ENCODE measurements around the gene EP400. TPM values are rescaled to one million over a fixed set of nuclear protein-coding genes. Genes with fewer than 3 reads are reported as not detected.
A peak's percentile ranks its signal among the peaks of the same experiment; 100 is the strongest.

Gene EP400
- total RNA-seq, 1 donor from 2014 or later: 35.9 TPM

- Mint-ChIP-seq H3K9me3 (ENCODE audit: low read depth) (no peaks in the 10 kb centered on the region), H3K4me3 (ENCODE audit: unreplicated experiment) (no peak overlapping the region), H3K4me1 (ENCODE audit: low read depth) (no peaks in the 10 kb centered on the region), H3K27me3 (ENCODE audit: low read depth) (no peaks in the 10 kb centered on the region), H3K27ac (ENCODE audit: unreplicated experiment) (no peak overlapping the region), H3K36me3 (ENCODE audit: low read depth) (peaks cover 43% of the 10 kb centered on the region)
- no peak for DNase-seq (ENCODE audit: low spot score)
- TF ChIP-seq CTCF (IDR thresholded peaks at IDR 0.05): no peak
Measured at GRCh38 chr12:132015686-132016430, 66.1 kb downstream of the EP400 start.

- no peak for TF ChIP-seq CTCF (IDR thresholded peaks at IDR 0.05)
- Mint-ChIP-seq H3K27ac (ENCODE audit: unreplicated experiment) (no peak overlapping the region), H3K27me3 (ENCODE audit: low read depth) (no peaks in the 10 kb centered on the region), H3K36me3 (ENCODE audit: low read depth) (peaks cover 39% of the 10 kb centered on the region), H3K4me1 (ENCODE audit: low read depth) (no peaks in the 10 kb centered on the region), H3K4me3 (ENCODE audit: unreplicated experiment) (no peak overlapping the region), H3K9me3 (ENCODE audit: low read depth) (no peaks in the 10 kb centered on the region)
- no peak for DNase-seq (ENCODE audit: low spot score)
Measured at GRCh38 chr12:132018193-132018916, 68.6 kb downstream of the EP400 start.

- Mint-ChIP-seq H3K27ac (ENCODE audit: unreplicated experiment) (no peak overlapping the region), H3K4me1 (ENCODE audit: low read depth) (no peaks in the 10 kb centered on the region)
- TF ChIP-seq CTCF (IDR thresholded peaks at IDR 0.05): no peak
Measured at GRCh38 chr12:132019891-132020290, 70.1 kb downstream of the EP400 start.

GRCh38 chr12:132020292-132020691 is 70.5 kb downstream of the EP400 start:
- Mint-ChIP-seq H3K4me3 (ENCODE audit: unreplicated experiment) (no peak overlapping the region), H3K27ac (ENCODE audit: unreplicated experiment) (no peak overlapping the region), H3K9me3 (ENCODE audit: low read depth) (no peaks in the 10 kb centered on the region), H3K4me1 (ENCODE audit: low read depth) (no peaks in the 10 kb centered on the region), H3K27me3 (ENCODE audit: low read depth) (no peaks in the 10 kb centered on the region), H3K36me3 (ENCODE audit: low read depth) (peaks cover 39% of the 10 kb centered on the region)
- TF ChIP-seq CTCF (IDR thresholded peaks at IDR 0.05): no peak
- DNase-seq (ENCODE audit: low spot score): no peak

More at GRCh38 chr12:132019891-132020290, 70.1 kb downstream of the EP400 start:
- peaks cover 39% of the 10 kb centered on the region for H3K36me3 Mint-ChIP-seq (ENCODE audit: low read depth)
- no peaks in the 10 kb centered on the region for H3K9me3 Mint-ChIP-seq (ENCODE audit: low read depth)
- no peak overlapping the region for H3K4me3 Mint-ChIP-seq (ENCODE audit: unreplicated experiment)
- H3K27me3 Mint-ChIP-seq (ENCODE audit: low read depth): no peaks in the 10 kb centered on the region
- no peak for DNase-seq (ENCODE audit: low spot score)

- Mint-ChIP-seq H3K4me1 (ENCODE audit: low read depth) (no peaks in the 10 kb centered on the region), H3K9me3 (ENCODE audit: low read depth) (no peaks in the 10 kb centered on the region), H3K4me3 (ENCODE audit: unreplicated experiment) (no peak overlapping the region), H3K27ac (ENCODE audit: unreplicated experiment) (peak overlapping the region; percentile 57), H3K36me3 (ENCODE audit: low read depth) (peaks cover 38% of the 10 kb centered on the region), H3K27me3 (ENCODE audit: low read depth) (no peaks in the 10 kb centered on the region)
- no peak for DNase-seq (ENCODE audit: low spot score)
- TF ChIP-seq CTCF (IDR thresholded peaks at IDR 0.05): no peak
Measured at GRCh38 chr12:132021031-132021871, 71.5 kb downstream of the EP400 start.

Measured in chondrocyte (in vitro differentiated cells).